GM21737 (cell line): ENCODE data around the gene SLC66A2.

Experiments used
- ATAC-seq: cut with Tn5 transposase; IDR thresholded peaks from one replicate; pipeline ENCODE4 v1.9.1; 2021; ENCODE audit warnings: mild to moderate bottlenecking, moderate library complexity; ENCODE audit not compliant: unreplicated experiment

SLC66A2 gene

GRCh38 chr18:79904357-79905147 is 46.9 kb downstream of the SLC66A2 start:
- ATAC-seq, result no peak

GRCh38 chr18:79903787-79904356 is 47.6 kb downstream of the SLC66A2 start:
- ATAC-seq, result no peak

GRCh38 chr18:79903071-79903635 is 48.3 kb downstream of the SLC66A2 start:
- ATAC-seq, result no peak

GRCh38 chr18:79902640-79903039 is 48.8 kb downstream of the SLC66A2 start:
- no peak for ATAC-seq

GRCh38 chr18:79902075-79902474 is 49.4 kb downstream of the SLC66A2 start:
- ATAC-seq, result no peak

- ATAC-seq, result no peak
Observed at GRCh38 chr18:79901665-79902064, 49.8 kb downstream of the SLC66A2 start.

- ATAC-seq, result no peak
Observed at GRCh38 chr18:79900610-79901570, 50.6 kb downstream of the SLC66A2 start.

- no peak for ATAC-seq
Observed at GRCh38 chr18:79899609-79900445, 51.6 kb downstream of the SLC66A2 start.

- ATAC-seq, result no peak
Observed at GRCh38 chr18:79898952-79899608, 52.4 kb downstream of the SLC66A2 start.

GRCh38 chr18:79897940-79898625 is 53.4 kb downstream of the SLC66A2 start:
- no peak for ATAC-seq

GRCh38 chr18:79896738-79897137 is 54.7 kb downstream of the SLC66A2 start:
- ATAC-seq, result no peak

- ATAC-seq, result no peak
Observed at GRCh38 chr18:79890674-79891073, 60.8 kb downstream of the SLC66A2 start.

- no peak for ATAC-seq
Observed at GRCh38 chr18:79889569-79889968, 61.9 kb downstream of the SLC66A2 start.

- no peak for ATAC-seq
Observed at GRCh38 chr18:79888016-79888415, 63.4 kb downstream of the SLC66A2 start.

GRCh38 chr18:79887181-79888000 is 64.1 kb downstream of the SLC66A2 start:
- ATAC-seq, result no peak

GRCh38 chr18:79884963-79885728 is 66.3 kb downstream of the SLC66A2 start:
- no peak for ATAC-seq

GRCh38 chr18:79884294-79884962 is 67.0 kb downstream of the SLC66A2 start:
- no peak for ATAC-seq
